ENCODE results near the gene PEX26.

Gene PEX26

GRCh38 chr22:18109410-18110193 is 31.8 kb downstream of the PEX26 start:
- peaks cover 28% of the 10 kb centered on the region for H3K27me3 ChIP-seq
- no peak for DNase-seq
- no peaks in the 10 kb centered on the region for H3K9me3 ChIP-seq
- H3K4me3 ChIP-seq (ENCODE audit: low read depth, low read length): no peak overlapping the region
- 0 out of 2 replicates have a peak, but pooled peaks cover 1% of the 10 kb centered on the region for H3K4me1 ChIP-seq
- TF ChIP-seq, protein P1, sequence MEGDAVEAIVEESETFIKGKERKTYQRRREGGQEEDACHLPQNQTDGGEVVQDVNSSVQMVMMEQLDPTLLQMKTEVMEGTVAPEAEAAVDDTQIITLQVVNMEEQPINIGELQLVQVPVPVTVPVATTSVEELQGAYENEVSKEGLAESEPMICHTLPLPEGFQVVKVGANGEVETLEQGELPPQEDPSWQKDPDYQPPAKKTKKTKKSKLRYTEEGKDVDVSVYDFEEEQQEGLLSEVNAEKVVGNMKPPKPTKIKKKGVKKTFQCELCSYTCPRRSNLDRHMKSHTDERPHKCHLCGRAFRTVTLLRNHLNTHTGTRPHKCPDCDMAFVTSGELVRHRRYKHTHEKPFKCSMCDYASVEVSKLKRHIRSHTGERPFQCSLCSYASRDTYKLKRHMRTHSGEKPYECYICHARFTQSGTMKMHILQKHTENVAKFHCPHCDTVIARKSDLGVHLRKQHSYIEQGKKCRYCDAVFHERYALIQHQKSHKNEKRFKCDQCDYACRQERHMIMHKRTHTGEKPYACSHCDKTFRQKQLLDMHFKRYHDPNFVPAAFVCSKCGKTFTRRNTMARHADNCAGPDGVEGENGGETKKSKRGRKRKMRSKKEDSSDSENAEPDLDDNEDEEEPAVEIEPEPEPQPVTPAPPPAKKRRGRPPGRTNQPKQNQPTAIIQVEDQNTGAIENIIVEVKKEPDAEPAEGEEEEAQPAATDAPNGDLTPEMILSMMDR (IDR thresholded peaks at IDR 0.05; ENCODE audit: low read depth, low read length): no peak
- H3K36me3 ChIP-seq: no peaks in the 10 kb centered on the region

DNA sequence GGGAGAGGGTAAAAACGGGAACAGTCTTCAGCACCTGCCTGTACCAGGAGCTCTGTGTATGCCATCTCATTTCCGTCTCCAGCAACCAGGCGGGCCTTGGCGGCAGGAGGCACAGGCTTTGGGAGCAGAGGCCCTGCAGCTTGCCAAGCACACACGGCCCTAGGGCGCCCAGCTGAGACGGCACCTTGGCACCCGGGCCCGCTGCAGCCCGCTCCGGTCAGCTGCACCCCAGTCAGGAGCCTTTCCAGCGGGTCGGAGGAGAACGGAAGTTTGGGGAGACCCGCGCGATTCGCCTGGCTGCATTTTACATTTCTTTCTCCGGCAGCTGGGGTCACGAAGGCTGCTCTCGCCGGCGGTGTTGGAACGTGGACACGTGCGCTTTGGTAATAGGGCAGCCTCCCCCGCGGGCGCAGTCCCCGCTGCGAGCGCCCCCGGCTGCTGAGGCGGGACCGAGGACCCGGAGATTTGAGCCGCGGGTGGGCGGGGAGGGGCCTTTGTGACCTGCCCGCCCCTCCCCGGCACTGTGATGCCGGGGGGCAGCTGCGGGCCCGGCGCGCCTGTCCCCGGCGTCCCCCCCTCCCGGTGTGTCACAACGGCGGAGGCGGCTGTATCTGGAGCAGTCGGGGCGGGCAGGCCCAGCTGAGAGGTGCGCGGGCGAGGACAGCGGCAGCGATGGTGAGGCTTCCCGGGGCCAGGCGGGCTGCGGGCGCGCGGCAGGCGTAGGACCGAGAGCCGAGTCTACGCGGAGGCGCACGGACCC is 32.6 kb downstream of the PEX26 start, which contains the start of gene TUBA8:
Gene TUBA8, plus strand, starts transcription at position 616 of the 760 bp plus-strand sequence. Its CDS starts 57 bp downstream, at position 673.
- peak; percentile 40 for DNase-seq
- Histone ChIP-seq H3K4me3 (ENCODE audit: low read depth, low read length) (peak within 1 kb of the TSS; percentile 20), H3K27me3 (peaks cover 28% of the 10 kb centered on the region), H3K36me3 (no peaks in the 10 kb centered on the region), H3K4me1 (no peaks in the 10 kb centered on the region), H3K9me3 (no peaks in the 10 kb centered on the region)
- TF ChIP-seq, protein P1 (IDR thresholded peaks at IDR 0.05; ENCODE audit: low read depth, low read length): no peak

DNA sequence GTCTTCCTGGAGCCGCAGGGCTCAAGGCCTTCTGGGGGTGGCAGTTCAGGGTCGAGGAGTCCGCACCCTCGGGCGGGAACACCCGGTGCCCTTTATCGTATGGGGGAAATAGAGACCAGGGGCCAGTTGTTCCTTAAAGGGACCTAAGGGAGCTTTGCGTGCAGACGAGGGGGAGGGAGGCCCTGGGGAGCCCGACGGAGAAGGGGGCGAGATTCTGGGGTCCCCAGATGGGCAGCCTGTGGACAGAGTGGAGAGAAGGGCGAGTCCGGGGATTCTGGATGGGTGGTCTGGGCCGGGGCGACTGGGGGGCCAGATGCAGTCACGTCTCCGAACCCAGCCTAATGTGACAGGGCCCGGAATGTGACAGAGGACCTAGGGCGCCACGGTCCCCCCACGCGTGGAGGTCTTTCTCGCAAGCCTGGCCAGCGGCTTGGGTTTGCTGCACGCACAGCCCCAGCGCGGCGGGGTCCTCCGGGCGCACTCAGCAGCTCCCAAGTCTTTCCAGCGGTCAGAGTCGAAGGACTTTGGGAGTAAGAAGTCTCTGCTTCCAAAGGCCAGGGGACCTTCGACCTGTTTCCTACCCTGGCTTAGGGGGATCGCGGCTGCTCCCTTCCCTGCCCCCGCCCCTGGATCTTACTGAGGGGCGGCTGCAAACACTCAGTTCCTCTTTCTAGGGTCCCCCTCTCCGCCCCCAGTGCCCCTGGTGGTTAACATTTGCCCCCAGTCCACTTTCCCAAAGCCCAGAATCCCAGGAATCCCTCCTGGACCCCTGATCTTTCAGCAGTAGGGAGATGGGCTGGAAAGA is 33.4 kb downstream of the PEX26 start:
- peak overlapping the region; percentile 20 for H3K4me3 ChIP-seq (ENCODE audit: low read depth, low read length)
- no peak for DNase-seq
- TF ChIP-seq, protein P1 (IDR thresholded peaks at IDR 0.05; ENCODE audit: low read depth, low read length): no peak
- H3K27me3 ChIP-seq: peaks cover 28% of the 10 kb centered on the region
- H3K9me3 ChIP-seq: no peaks in the 10 kb centered on the region
- no peaks in the 10 kb centered on the region for H3K4me1 ChIP-seq
- H3K36me3 ChIP-seq: no peaks in the 10 kb centered on the region

- H3K4me3 ChIP-seq (ENCODE audit: low read depth, low read length): no peak overlapping the region
- no peaks in the 10 kb centered on the region for H3K9me3 ChIP-seq
- H3K36me3 ChIP-seq: no peaks in the 10 kb centered on the region
- H3K27me3 ChIP-seq: peaks cover 28% of the 10 kb centered on the region
- no peak for DNase-seq
- TF ChIP-seq, protein P1 (IDR thresholded peaks at IDR 0.05; ENCODE audit: low read depth, low read length): no peak
- H3K4me1 ChIP-seq: no peaks in the 10 kb centered on the region
Observed at GRCh38 chr22:18111759-18112330, 34.1 kb downstream of the PEX26 start.

GRCh38 chr22:18112440-18112839 is 34.6 kb downstream of the PEX26 start:
- Histone ChIP-seq H3K4me3 (ENCODE audit: low read depth, low read length) (no peak overlapping the region), H3K27me3 (peaks cover 28% of the 10 kb centered on the region), H3K4me1 (no peaks in the 10 kb centered on the region), H3K9me3 (no peaks in the 10 kb centered on the region), H3K36me3 (no peaks in the 10 kb centered on the region)
- DNase-seq: no peak
- TF ChIP-seq, protein P1 (IDR thresholded peaks at IDR 0.05; ENCODE audit: low read depth, low read length): no peak

Measured in BE2C (cell line).